ENCODE results near the gene KCNK3. TPM values are rescaled to one million over a fixed set of nuclear protein-coding genes. Genes with fewer than 3 reads are reported as not detected.

Gene KCNK3
- total RNA-seq, 1 donor = 2.3 TPM

DNA sequence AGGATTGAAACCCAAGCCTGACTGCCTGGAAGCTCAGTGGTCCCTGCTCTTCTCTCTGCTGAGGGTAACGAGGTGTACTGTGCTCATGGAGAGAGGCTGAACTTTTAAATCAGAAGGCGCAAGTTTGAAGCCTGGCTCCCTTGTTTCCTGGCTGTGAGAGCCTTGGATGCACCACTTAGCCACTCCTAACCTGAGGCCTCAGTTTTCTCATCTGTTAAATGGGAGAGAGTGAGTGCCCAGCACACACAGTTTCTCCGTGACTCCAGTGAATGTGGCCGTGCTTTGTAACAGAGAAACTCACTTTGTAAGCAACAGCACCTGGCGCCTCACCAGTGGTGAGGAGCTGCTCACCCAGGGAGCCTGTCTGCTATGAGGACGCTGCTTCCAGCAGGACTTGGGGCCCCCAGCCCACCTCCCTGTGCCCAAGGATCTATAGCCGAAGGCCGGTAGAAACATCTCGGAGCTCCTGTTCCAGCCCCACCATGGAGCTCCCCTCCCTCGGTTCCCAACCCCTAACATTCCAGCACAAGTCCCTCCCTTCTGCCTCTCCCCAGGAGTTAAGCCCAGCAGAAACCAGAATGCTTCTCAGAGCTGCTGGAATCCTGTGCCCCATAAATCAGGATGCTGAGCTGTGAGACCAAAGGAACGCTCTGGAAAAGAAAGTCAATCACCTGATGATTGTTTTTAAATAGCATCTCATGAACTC lies 20.3 kb upstream of the KCNK3 start:
- H3K4me3 ChIP-seq (ENCODE audit: low read depth, low read length) = no peak overlapping the region
- no peak for DNase-seq (ENCODE audit: low read depth)
- TF ChIP-seq CTCF (IDR thresholded peaks at IDR 0.05; ENCODE audit: insufficient read depth, low read length) = no peak

- no peak for TF ChIP-seq CTCF (IDR thresholded peaks at IDR 0.05; ENCODE audit: insufficient read depth, low read length)
- H3K4me3 ChIP-seq (ENCODE audit: low read depth, low read length) = no peak overlapping the region
- no peak for DNase-seq (ENCODE audit: low read depth)
Measured at GRCh38 chr2:26672818-26673393, 19.6 kb upstream of the KCNK3 start.

GRCh38 chr2:26674002-26674751 lies 18.3 kb upstream of the KCNK3 start:
- no peak for TF ChIP-seq CTCF (IDR thresholded peaks at IDR 0.05; ENCODE audit: insufficient read depth, low read length)
- H3K4me3 ChIP-seq (ENCODE audit: low read depth, low read length) = no peak overlapping the region
- no peak for DNase-seq (ENCODE audit: low read depth)

DNA sequence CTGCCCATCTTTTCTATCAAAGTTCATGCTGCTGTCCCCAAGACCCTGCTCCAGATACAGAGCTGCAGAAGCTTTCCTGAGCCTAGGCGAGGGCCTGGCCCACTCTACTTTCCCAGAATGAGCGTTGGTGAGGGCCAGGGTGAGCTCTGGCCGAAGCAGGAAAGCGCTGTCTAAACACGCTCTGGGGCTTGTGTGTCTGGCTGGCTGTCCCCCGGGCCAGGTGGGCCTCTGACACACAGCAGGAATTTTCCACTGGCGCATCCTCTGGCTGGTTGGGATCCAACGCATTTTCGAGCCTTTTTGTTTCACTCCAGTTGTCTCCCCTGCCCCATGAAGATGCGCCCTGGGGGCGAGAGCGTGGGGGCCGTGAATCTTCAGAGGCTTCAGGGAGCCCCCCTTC lies 17.8 kb upstream of the KCNK3 start:
- DNase-seq (ENCODE audit: low read depth) = no peak
- no peak overlapping the region for H3K4me3 ChIP-seq (ENCODE audit: low read depth, low read length)
- TF ChIP-seq CTCF (IDR thresholded peaks at IDR 0.05; ENCODE audit: insufficient read depth, low read length) = no peak

DNA sequence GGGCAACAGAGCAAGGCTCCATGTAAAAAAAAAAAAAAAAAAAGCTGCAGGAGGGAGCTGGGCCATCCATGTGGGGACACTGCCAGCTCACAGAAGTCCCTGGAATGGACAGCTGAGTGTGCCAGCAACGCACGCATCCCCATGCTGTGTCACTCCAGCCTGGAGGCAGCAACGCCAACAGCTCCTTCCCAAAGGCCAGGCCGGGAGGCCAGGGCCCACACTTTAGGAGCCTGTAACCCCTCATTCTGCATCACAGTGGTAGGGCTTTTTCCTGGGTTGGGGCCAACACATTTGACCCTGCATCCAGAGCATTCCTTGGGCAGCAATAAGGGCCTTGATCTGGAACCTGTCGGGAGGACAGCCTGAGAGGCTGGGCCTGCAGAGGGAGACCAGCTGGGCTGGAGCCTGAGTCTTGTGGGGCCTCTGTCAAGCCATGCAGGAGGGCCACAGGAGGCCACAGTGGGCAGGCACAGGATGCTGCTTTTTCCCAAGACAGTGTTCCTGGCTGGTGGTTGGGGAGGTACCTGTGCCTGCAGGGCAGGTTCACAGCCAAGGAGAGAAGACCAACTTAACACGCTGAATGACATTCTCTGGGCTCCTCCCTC lies 16.8 kb upstream of the KCNK3 start:
- DNase-seq (ENCODE audit: low read depth) = no peak
- TF ChIP-seq CTCF (IDR thresholded peaks at IDR 0.05; ENCODE audit: insufficient read depth, low read length) = no peak

DNA sequence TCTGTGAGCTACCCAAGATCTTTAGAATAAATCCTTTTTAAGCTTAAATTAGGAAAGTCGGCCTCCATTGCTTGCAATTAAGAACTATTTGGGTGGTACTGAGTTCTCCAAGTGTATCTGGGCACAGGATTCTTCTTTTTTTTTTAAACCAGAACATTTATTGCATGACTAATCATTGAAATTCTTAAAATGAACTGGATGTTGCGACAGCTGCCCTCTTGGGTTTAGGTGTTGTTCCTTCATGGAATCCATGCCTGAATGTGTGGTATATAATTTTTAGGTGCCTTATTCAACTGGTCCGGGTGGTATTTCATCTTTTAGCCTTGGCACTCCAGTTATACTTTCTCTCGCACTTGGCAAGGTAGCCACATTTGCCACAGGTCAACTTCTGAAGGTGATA lies 14.5 kb upstream of the KCNK3 start:
- TF ChIP-seq CTCF (IDR thresholded peaks at IDR 0.05; ENCODE audit: insufficient read depth, low read length) = no peak
- DNase-seq (ENCODE audit: low read depth) = peak; percentile 33
- H3K4me3 ChIP-seq (ENCODE audit: low read depth, low read length) = no peak overlapping the region

More for the DNA sequence above, 16.8 kb upstream of the KCNK3 start:
- no peak overlapping the region for H3K4me3 ChIP-seq (ENCODE audit: low read depth, low read length)
